Measurements from ENCODE around the gene CD63. TPM values are rescaled to one million over a fixed set of nuclear protein-coding genes. Genes with fewer than 3 reads are reported as not detected.

The CD63 gene
- total RNA-seq, 4 donors from 2014 or later: 144 to 349 (median 264) TPM

DNA sequence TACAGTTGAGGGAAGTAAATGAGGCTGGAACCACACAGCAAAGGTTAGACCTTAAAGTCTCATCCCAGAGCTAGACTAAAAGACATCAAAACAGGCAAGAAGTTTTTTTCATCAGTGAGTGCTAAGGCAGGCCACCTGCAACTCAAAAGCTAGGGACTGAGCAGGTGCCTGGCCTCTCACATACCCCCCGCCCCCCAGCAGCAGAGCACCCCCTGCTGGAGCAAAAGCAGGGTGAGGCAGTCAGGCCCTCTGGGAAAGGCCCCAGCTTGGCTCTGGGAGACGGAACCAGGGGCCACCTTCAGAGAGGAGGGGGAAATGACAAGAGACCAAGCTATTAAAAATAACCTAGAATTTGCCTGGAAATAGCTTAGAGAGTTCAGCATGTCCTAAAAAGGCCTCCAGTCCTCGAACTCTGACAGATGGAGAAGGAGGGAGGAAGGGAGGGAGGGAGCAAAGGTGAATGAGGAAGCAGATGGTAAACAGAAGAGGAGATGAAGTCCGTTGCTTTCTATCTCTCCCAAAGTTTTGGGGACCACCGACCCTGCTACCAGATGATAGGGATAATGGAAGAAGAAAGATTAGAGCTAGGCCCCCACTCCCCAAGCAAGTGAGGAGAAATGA, 22.9 kb downstream of the CD63 start:
- intact Hi-C loops (cut with DNase I): no loop called here
- Histone ChIP-seq H3K27ac (peak overlapping the region; percentile 50 to 88 (median 84)), H3K36me3 (no peaks in the 10 kb centered on the region), H3K9me3 (no peaks in the 10 kb centered on the region), H3K4me1 (peaks cover 12 to 50% (median 13%) of the 10 kb centered on the region in 3 donors), H3K4me3 (peak overlapping the region; percentile 5 to 65 (median 58)), H3K27me3 (peaks cover 0 to 38% (median 1%) of the 10 kb centered on the region in 4 donors)
- peak in 5 of 6 experiments; percentile 10 to 34 (median 25) for TF ChIP-seq CTCF (IDR thresholded peaks at IDR 0.05)
- no peak for TF ChIP-seq POLR2A (IDR thresholded peaks at IDR 0.05)
- DNase-seq: no peak
- WGBS, 2 donors: 46 to 47% methylated on average over 3 to 5 of the region's 5 CpGs

- TF ChIP-seq CTCF (IDR thresholded peaks at IDR 0.05): no peak
- TF ChIP-seq POLR2A (IDR thresholded peaks at IDR 0.05): no peak
- DNase-seq: no peak
- intact Hi-C loops (cut with DNase I): no loop called here
- H3K4me1 ChIP-seq: peaks cover 12 to 58% (median 13%) of the 10 kb centered on the region in 3 donors
- peak overlapping the region; percentile 50 to 88 (median 84) for H3K27ac ChIP-seq
- H3K4me3 ChIP-seq: peak overlapping the region in 3 of 4 donors; percentile 56 to 65 (median 59)
- no peaks in the 10 kb centered on the region for H3K9me3 ChIP-seq
- 65 to 81% methylated on average over 8 to 9 of the region's 9 CpGs for WGBS, 2 donors
- H3K27me3 ChIP-seq: peaks cover 0 to 33% (median 1%) of the 10 kb centered on the region in 4 donors
- no peaks in the 10 kb centered on the region for H3K36me3 ChIP-seq
Measured at GRCh38 chr12:55704824-55705718, 23.7 kb downstream of the CD63 start.

GRCh38 chr12:55703901-55704761, 24.7 kb downstream of the CD63 start:
- Histone ChIP-seq H3K27me3 (peaks cover 0 to 32% (median 1%) of the 10 kb centered on the region in 4 donors), H3K27ac (peak overlapping the region; percentile 37 to 87 (median 81)), H3K4me3 (peak overlapping the region in 3 of 4 donors; percentile 56 to 65 (median 59)), H3K36me3 (no peaks in the 10 kb centered on the region), H3K4me1 (peaks cover 9 to 50% (median 12%) of the 10 kb centered on the region in 3 donors), H3K9me3 (no peaks in the 10 kb centered on the region)
- no peak for DNase-seq
- no peak for TF ChIP-seq CTCF (IDR thresholded peaks at IDR 0.05)
- TF ChIP-seq POLR2A (IDR thresholded peaks at IDR 0.05): no peak
- intact Hi-C loops (cut with DNase I): no loop called here
- 53 to 58% methylated on average over 5 of the region's 6 CpGs for WGBS, 2 donors

- no peaks in the 10 kb centered on the region for H3K36me3 ChIP-seq
- H3K4me1 ChIP-seq: peaks cover under 1 to 41% (median 11%) of the 10 kb centered on the region in 3 donors
- TF ChIP-seq CTCF (IDR thresholded peaks at IDR 0.05) (no peak), POLR2A (IDR thresholded peaks at IDR 0.05) (no peak)
- peak overlapping the region in 2 of 4 donors; percentile 24 to 65 for H3K4me3 ChIP-seq
- intact Hi-C loops (cut with DNase I): no loop called here
- peaks cover 0 to 28% (median 1%) of the 10 kb centered on the region in 4 donors for H3K27me3 ChIP-seq
- WGBS, 2 donors: 50% methylated on average over 2 of the region's 2 CpGs; no CpG with 5 or more reads in 1 of the 2 donors
- H3K9me3 ChIP-seq: no peaks in the 10 kb centered on the region
- peak overlapping the region; percentile 37 to 87 (median 81) for H3K27ac ChIP-seq
- no peak for DNase-seq
Measured at GRCh38 chr12:55703288-55703687, 25.5 kb downstream of the CD63 start.
